ENCODE measurements around the gene CCDC180. TPM values are rescaled to one million over a fixed set of nuclear protein-coding genes. Genes with fewer than 3 reads are reported as not detected.

CCDC180 gene
- total and polyA plus RNA-seq, 10 of the 15 experiments (the other 5 are each of a cell fraction or from before 2014, with no cell fraction given) = 0.31 to 1.1 (median 0.57) TPM

DNA sequence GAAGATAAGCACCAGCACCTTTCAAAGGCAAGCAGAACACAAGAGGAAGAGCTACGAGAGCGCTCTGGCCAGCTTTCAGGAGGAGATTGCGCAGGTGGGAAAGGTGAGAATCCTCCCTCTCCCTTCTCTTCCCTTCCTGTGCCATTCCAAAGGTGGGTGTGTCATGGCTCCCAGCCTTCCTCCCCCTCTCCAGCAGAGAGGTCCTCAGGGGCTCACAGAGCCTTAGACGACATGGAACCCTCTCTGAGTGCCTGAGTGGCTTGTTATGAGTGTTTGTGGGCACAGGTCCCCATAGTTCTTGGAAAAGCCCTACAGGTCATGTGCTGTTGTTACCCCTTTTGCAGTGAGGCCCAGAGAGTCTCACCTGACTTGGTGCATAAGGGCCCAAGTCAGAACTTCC lies 5.8 kb downstream of the CCDC180 start:
- intact Hi-C loops (cut with micrococcal nuclease; ENCODE audit: unreplicated experiment) = no loop called here
- Histone ChIP-seq H4K20me1 (ENCODE audit: control insufficient read depth, insufficient read depth) (no peaks in the 10 kb centered on the region), H3K27me3 (replicated peaks in 1 of 2; ENCODE audit: control insufficient read depth in 2 of 2, insufficient read depth in 2 of 2, low read length in 1 of 2) (no peaks in the 10 kb centered on the region; a peak in 1 of 4 replicates), H3K9ac (ENCODE audit: control insufficient read depth, insufficient read depth, low read length) (no peak overlapping the region), H3K79me2 (ENCODE audit: control insufficient read depth, insufficient read depth, low read length) (no peaks in the 10 kb centered on the region), H3K27ac (ENCODE audit: control insufficient read depth, insufficient read depth) (no peak overlapping the region), H3K4me2 (ENCODE audit: control insufficient read depth, insufficient read depth) (no peak overlapping the region), H3K9me3 (replicated peaks; ENCODE audit: control insufficient read depth, insufficient read depth, low read length) (no peaks in the 10 kb centered on the region), H3K36me3 (ENCODE audit: control insufficient read depth in 2 of 2, insufficient read depth in 2 of 2, low read length in 1 of 2) (no peaks in the 10 kb centered on the region; a peak in 1 of 4 replicates), H3K4me1 (ENCODE audit: control insufficient read depth, insufficient read depth, low read length) (no peaks in the 10 kb centered on the region), H3K4me3 (no peak overlapping the region), H2AFZ (ENCODE audit: control insufficient read depth, low read depth, low read length) (no peak overlapping the region)
- ATAC-seq (no peak), FAIRE-seq (no peak), DNase-seq (ENCODE audit: low read depth, low spot score) (no peak)
- POLR2A ChIA-PET = no interaction called here
- TF ChIP-seq ZBED1 (IDR thresholded peaks at IDR 0.05; ENCODE audit: borderline replicate concordance) (no peak), LARP7 (IDR thresholded peaks at IDR 0.05) (no peak), IRF3 (IDR thresholded peaks at IDR 0.05) (no peak), RCOR1 (conservative IDR thresholded peaks at IDR 0.05; ENCODE audit: low read depth, low read length) (no peak), MTA3 (IDR thresholded peaks at IDR 0.05; ENCODE audit: borderline replicate concordance, low read length) (no peak), EED (IDR thresholded peaks at IDR 0.05; ENCODE audit: low read depth) (no peak), PAX5 (IDR thresholded peaks at IDR 0.05; ENCODE audit: borderline replicate concordance, low read depth, low read length) (no peak), RELB (IDR thresholded peaks at IDR 0.05; ENCODE audit: low read depth) (no peak), IRF4 (IDR thresholded peaks at IDR 0.05; ENCODE audit: low read depth, low read length) (no peak), NFIC (IDR thresholded peaks at IDR 0.05; ENCODE audit: low read depth, low read length) (no peak), SIX5 (IDR thresholded peaks at IDR 0.05; ENCODE audit: low read depth, low read length, severe bottlenecking) (no peak), ZNF207 (IDR thresholded peaks at IDR 0.05; ENCODE audit: borderline replicate concordance) (no peak), SUPT20H (IDR thresholded peaks at IDR 0.05; ENCODE audit: borderline replicate concordance, control insufficient read depth, low read depth, low read length) (no peak), HDAC2 (IDR thresholded peaks at IDR 0.05) (no peak)
- in situ Hi-C loops (cut with MboI) = no loop called here
- WGBS (ENCODE audit: insufficient coverage, insufficient replicate concordance, low lambda C conversion rate, missing lambda C conversion rate) = 47% methylated on average over 4 of the region's 4 CpGs
- RAD21 ChIA-PET (ENCODE audit: unreplicated experiment) = no interaction called here
- BruUV-seq (replicated peaks) = no TSS peak
- SMC1A ChIA-PET (ENCODE audit: uncharacterized antibody, unreplicated experiment) = no interaction called here
- CTCF ChIA-PET = no interaction called here
